GM18868 (cell line): ENCODE data around the gene S100Z.
"Not testable (repeated sequence)": the region's sequence is repeated elsewhere in the genome, so short reads cannot be mapped to it uniquely, and the experiment has no call there.

ENCODE experiments used
- ATAC-seq: cut with Tn5 transposase; IDR thresholded peaks from one replicate; pipeline ENCODE4 v1.9.1; 2021; ENCODE audit warnings: mild to moderate bottlenecking, moderate library complexity; ENCODE audit not compliant: unreplicated experiment

Gene S100Z

DNA sequence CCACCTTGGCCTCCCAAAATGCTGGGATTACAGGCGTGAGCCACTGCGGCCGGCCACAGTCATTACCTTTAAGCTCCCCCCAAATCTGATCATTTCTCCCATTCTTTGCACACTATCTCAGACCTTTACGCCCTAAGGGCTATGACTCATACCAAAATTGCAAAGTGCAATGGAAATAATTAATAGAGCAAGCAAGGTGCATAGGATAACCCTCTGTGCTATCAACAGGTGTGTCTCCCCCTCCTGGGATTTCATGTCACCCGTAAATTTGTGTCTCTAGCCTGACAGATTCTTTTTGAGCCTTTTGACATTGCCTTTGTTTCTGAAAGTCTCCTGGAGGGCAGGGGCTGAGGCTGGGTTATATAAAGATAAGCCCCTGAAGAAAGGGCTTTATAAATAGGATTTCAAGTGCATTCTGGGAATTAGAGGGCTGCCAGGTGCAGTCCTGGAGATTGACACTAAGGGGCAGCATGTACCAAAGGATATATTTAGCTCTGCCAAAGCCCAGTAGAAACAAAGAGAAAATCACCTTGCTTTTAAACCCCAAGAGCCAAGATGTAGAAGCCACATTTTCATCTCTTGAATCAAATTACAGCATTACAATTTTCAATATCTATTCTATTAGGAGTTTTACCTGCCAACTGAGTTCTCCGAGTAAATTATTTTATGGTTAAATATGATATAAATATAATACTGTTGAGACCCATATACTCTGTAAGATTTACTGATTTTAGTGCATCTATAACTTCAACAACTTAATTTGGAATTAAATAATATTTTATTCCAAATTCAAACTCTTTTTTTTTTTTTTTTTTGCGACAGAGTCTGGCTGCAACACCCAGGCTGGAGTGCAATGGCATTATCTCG lies 18.2 kb downstream of the S100Z start:
- no peak for ATAC-seq

DNA sequence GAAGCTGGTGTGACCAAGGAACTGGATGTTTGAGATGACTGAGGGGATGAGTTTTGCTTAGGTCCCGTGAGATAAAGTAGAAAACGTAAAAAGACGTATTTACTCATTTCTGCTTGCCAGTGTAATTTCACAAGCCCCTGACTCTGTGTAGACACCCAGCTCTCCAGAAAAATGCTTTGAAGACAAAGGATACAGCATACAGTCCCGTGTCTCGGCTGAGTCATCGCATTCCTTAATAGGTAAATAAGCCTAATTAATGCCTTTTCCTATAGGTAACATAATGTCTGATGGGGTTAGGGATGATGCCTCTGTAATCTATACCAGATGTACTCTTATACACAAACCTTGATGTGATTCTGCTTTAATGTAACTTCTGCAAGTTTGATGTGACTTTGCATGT lies 20.2 kb downstream of the S100Z start:
- ATAC-seq, result no peak

DNA sequence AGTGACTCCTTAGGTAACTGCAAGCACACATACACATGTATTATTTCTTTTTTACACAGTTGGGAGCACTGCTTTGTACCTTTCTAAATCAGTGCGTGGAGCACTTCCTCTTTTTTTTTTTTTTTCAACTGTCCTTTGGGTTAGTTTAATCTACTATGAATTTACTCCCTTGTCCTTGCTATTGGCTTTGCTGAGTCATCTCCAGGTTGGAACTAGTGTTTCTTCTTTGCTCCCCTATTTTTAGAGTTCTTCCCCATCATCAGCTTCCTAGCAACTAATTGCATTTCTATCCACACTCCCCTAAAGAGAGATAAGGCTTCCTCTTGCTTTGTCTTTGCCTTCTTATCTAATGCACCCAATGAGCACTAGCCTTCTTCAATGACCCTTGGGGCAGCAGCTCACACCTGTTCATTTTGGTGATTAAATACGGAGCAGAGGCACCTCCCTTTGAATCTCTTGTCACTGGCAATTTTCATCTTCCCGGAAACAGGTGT lies 24.3 kb downstream of the S100Z start:
- ATAC-seq, result no peak

DNA sequence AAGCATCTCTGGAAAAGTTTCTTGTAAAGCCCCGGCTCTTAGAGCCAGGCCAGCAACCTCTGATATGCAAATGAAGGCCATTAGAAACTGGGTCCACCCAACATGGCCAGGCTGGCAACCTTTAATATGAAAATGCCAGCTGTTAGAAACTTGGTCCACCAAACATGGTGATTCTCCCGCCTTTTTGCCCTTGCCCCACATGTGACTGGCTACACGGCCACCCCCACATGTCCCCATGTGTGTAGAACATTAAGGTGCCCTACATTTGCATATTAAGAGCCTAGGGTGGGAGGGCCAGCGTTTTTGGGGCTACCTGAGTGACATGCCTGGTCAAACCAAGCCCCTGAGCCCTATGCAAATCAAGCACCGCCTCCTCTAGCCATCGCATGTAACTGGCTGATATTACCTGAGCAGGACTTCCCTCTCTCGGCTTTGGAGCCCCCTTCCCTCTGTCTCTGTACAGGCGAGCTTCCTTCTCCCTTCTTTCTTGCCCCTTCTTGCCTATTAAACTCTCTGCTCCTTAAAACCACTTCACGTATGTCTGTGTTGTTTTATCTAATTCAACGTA lies 39.0 kb downstream of the S100Z start:
- no peak for ATAC-seq

DNA sequence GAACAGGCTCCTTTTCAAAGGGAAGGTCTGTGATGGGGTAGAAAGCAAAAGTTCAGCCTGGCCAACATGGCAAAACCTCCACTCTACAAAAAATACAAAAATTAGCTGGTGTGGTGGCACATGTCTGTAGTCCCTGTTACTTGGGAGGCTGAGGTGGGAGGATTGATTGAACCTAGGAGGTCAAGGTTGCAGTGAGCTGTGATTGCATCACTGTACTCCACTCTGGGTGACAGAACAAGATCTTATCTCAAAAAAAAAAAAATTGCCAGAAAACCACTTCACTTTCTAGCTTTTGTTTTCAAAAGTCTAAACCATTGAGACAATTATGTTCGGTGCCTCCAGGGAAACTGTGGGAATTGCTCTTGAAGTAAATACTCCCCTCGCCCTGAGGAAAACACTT lies 43.5 kb downstream of the S100Z start:
- ATAC-seq, result no peak

DNA sequence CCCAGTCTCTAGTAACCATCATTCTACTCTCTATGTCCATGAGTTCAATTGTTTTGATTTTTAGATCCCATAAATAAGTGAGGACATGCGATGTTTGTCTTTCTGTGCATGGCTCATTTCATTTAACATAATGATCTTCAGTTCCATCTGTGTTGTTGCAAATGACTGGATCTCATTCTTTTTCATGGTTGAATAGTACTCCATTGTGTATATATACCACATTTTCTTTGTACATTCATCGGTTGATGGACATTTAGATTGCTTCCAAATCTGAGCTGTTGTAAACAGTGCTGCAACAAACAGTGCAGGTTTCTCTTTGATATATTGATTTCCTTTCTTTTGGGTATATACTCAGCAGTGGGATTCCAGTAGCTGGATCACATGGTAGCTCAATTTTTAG lies 46.4 kb downstream of the S100Z start:
- ATAC-seq, result no peak

DNA sequence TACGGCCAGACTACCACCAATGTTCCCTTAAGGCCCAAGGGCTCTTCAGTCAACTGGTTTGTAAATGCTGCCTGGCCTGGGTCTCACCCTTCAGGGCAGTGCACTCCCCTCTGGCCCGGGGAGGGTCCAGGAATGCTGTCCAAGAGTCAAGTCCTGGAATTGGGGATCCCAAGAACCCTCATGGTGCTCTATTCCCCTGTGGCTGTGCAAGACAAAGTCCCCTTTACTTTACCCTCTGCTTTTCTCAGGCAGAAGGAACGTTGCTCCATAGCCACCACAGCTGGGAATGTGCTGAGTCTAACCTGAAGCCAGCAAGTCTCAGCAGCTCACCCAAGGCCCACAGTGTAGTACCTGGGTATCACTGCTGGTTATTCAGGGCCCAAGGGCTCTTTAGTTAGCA lies 51.7 kb downstream of the S100Z start:
- no peak for ATAC-seq

DNA sequence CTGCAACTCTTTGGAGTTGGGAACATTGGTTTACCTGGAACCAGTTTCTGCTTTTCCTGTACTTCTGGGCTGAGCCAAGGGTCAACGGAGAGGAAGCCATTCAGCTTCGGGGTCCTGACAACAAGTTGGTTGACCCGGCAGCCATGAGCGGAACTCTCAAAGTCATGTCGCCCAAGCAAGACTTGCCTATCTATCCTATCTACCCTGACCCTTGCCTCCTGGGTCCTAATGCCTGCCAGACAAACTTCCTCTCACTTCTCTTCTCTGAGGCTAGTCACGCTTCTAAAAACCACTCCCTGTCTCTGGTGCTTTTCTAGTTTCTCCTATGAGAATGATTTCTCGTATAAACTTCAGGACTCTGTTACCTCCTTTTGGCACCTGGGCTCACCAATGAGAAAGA lies 58.4 kb downstream of the S100Z start:
- no peak for ATAC-seq

DNA sequence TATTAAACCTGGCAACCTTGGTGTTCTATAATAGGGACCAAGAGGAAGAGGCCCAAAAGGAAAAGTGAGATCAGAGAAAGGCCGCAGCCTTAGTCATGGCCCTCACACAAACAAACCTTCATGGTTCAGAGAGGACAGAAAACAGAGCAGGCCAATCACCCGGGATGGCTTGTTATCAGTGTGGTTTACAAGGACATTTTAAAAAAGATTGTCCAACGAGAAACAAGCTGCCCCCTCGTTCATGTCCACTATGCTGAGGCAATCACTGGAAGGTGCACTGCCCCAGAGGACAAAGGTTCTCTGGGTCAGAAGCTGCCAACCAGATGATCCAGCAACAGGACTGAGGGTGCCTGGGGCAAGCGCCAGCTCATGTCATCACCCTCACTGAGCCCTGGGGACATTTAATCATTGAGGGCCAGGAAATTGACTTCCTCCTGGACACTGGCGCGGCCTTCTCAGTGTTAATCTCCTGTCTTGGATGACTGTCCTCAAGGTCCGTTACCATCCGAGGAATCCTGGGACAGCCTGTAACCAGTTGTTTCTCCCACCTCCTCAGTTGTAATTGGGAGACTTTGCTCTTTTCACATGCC lies 60.6 kb downstream of the S100Z start:
- not testable (repeated sequence) for ATAC-seq

DNA sequence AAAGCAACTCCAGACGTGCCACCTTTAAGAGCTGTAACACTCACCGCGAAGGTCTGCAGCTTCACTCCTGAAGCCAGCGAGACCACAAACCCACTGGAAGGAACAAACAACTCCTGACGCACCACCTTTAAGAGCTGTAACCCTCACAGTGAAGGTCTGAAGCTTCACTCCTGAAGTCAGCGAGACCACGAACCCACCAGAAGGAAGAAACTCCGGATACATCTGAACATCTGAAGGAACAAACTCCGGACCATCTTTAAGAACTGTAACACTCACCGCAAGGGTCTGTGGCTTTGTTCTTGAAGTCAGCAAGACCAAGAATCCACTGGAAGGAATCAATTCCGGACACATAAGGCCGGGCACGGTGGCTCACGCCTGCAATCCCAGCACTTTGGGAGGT lies 64.9 kb downstream of the S100Z start:
- ATAC-seq, result not testable (repeated sequence)

DNA sequence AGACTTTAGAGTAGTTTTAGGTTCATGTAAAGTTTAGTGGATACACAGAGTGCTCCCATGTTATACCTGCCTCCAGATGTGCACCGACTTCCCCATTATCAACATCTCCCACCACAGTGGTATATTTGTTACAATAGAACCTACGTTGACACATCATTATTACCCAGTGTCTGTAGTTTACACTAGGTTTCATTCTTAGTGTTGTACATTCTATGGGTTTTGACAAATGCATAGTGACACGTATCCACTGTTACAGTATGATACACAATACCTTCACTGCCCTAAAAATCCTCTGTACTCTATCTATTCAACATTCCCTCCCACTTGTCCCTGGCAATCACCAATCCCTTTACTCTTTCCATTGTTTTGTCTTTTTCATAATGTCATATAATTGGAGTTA lies 68.7 kb downstream of the S100Z start:
- ATAC-seq, result no peak

DNA sequence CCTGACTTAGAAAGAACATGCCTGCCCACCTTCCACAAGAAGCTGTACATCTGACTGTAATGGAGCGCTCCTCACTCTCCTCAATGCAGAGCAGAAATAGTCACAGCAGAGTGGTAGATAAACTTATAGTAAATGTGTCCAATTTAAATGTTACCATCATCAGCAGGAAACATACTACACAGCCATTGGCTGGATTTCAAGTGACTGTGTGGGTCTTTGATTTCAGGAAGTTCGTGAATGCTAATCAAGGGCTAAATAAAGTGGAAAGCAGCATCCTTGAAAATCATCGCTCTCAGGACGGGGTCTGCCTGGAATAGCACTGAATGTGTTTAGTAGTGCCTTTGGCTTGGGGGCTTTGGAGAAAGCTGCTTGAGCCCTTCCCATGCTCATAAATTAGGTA lies 70.7 kb downstream of the S100Z start:
- ATAC-seq, result no peak

DNA sequence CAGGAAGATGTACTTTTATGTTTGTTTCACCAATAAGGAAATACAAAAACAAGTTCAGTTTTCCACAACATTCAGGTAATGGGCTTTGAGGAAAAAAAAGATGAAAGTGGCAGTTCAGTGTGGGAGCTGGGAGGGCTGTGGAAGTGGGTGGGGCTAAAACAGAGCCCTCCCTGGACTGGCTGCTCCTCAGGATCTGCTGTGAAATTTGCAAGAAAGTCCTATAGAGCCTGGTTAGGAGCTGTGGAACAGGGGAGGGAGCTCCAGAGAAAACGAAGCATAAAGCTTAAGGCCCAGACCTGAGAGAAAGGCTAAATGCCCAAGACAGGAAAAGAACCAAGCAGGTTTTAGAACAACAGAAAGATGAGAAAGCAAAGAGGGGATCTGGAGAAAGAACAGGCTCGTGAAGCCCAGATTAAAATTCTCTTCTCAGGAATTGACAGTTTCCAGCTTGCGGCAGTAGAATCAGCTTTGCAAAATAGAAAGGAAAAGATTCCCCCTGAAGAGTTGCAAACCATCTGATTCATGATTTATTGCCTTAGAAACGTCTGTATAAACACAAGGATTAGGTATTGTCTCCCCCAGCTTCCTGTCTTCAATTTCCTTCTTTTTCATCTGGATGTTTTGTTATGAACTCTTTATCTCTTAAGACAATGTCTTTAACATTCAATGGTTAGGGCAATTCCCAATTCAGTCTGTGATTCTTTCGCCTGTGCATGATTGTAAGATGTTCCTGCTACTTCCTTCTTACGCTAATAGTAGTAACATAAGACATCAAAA lies 76.7 kb downstream of the S100Z start:
- ATAC-seq, result no peak

DNA sequence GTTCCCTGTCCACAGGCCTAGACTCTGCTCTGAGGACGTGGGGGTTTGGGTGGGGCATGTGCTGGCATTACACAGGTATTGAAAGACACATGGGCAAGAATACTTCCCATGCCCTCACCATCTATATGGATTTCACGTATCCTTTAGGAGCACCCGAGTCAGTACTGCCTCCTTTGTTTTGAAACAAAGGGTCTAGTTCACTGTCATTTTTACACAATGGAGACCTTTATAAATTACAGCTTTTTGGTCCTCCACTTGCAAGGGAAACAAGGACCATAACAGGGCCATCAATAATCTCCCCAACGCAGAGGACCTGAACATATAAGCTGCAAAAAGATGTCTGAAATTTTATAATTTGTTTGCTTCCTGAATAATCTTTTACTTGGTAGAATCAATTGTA lies 78.1 kb downstream of the S100Z start:
- no peak for ATAC-seq

DNA sequence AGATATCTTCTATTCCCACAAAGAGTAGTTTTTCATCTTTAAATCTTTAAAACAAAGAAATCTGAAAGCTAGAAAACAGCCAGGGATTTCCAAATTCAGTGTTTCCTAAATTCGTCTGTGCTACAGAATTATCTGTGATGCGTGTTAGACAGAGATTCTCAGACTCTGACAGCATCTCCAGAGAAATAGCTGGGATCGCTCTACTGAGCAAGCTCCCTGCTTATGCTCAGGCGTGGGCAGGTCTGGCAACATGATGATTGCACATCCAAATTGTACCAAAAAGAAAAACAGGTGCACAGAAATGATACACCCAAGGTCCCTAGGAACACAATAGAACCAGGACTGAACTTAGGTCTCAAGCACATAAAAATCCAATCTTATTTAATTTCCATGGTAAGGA lies 80.3 kb downstream of the S100Z start:
- no peak for ATAC-seq

DNA sequence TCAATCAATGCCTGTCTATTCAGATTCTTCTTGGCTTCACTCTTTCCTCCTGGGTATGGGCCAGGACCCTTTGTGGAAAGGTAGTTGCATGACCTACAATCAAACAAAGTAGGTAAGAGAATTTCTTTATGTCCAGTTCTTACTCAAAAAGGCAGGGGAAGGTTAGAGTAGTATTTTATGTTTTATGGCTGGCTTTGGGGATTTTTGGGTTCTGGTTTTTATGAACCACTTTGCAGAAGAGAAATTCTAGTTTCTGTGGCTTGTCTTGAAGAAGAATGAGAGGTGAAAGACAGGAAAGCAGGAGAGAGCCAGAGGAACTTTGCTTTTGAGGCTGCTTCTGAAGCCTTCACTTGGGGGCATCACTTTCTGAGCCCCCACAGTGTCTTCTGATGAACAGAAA lies 88.4 kb downstream of the S100Z start:
- no peak for ATAC-seq

DNA sequence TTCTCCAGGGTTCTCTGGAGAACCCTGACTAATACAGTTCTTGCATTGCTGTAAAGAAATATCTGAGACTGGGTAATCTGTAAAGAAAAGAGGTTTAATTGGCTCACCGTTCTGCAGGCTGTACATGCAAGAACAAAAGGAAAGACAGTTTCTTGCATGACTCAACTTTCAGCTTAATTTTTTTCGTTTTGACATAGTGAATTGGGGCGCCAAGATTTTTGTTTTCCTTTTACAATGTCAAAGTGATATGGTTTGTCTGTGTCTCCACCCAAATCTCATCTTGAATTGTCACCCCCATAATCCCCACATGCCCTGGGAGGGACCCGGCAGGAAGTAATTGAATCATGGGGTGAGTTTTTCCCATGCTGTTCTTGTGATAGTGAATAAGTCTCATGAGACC lies 91.2 kb downstream of the S100Z start:
- ATAC-seq, result no peak

DNA sequence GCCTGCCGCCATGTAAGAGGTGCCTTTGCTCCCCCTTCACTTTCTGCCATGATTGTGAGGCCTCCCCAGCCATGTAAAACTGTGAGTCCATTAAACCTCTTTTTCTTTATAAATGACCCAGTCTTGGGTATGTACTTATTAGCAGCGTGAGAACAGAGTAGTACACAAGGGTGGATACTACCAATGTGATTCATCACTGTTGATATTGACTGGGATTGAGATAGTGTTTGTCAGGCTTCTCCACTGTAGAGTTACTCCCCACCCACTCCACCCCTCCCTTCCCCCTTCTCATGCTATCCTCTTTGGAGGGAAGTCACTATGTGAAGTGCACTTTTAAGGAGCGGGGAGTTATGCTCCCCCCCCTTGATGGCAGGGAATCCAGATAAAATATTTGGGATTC lies 91.6 kb downstream of the S100Z start:
- no peak for ATAC-seq

DNA sequence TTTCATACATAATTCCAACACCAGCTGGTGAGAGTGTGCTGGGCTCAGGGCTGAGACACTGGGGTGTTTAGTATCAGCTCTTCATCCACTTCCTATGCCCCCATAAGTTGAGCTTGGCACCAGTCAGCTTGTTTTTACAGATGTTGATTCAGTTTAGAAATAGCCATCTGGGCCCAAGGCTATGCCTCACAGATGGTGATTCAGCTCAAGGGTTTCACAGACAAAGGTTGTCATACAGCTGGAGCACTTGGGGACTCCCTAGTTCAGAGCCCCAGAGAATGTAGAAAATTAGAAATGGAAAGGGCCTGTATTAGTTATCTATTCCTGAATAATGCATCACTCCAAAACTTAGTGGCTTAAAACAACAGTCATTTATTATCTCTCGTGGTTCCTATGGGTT lies 92.8 kb downstream of the S100Z start:
- no peak for ATAC-seq

DNA sequence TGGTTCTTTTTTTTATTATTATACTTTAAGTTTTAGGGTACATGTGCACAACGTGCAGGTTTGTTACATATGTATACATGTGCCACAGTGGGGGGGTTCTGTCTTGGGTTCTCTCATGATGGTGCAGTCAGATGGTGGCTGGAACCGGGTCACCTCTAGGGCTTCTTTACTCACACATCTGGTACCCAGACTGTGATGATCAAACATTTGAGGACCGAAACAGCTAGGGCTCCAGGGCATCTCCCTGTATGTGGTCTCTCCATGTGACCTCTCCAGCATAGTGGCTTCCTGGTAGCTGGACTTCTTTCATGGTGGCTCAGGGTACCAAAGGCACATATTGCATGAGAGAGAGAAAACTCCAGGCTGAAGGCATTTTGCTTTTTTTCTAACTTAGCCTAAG lies 93.2 kb downstream of the S100Z start:
- ATAC-seq, result no peak

DNA sequence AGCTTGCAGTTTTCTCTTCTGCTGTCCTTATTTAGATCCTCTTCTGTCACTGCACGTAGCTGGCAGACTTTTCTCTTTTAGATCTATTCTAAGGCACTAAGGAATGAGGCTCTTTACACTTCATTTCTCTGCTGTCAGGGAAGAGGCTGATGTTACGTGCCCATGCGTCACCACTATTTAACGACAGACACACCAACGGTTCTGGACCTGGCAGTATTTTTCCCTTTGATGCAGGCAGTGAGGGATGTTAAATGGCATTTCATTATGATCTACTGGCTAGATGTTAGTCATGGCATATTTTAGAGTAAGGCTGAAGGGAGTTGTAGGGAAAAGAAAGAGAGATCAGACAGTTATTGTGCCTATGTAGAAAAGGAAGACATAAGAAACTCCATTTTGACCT lies 94.8 kb downstream of the S100Z start:
- ATAC-seq, result no peak
